Pancreas (tissue), 10 donors: Measurements from ENCODE around the gene PLB1. TPM values are rescaled to one million over a fixed set of nuclear protein-coding genes. Genes with fewer than 3 reads are reported as not detected.

Source experiments
- ATAC-seq, 4 donors: fragments of 200-7000 bp; cut with Tn5 transposase; one replicate each; pipeline versions ENCODE4 v1.8.0 to v1.9.1; 2020; ENCODE audit warnings: mild to moderate bottlenecking in 4 of 4, moderate library complexity in 4 of 4
- DNase-seq, 6 donors: peaks; one replicate each; pipeline ENCODE4 v3.0.0-alpha.2; 2020
- FAIRE-seq: peaks from 2 replicates; lab custom pipeline; 2012; peaks lifted over from hg19 to GRCh38; lab: Jason Lieb, UNC
- H3K27ac ChIP-seq, 4 donors: fragments of 200-600 bp; sonication (generic); 1 replicate in 3 of 4; 2 replicates in 1 of 4; pipeline versions ENCODE4 v1.5.0 to v1.8.0; 2020
- H3K27me3 ChIP-seq, 4 donors: fragments of 200-600 bp; one replicate each; pipeline ENCODE4 v1.8.0; 2021
- H3K36me3 ChIP-seq, 3 donors: fragments of 200-600 bp; sonication (generic) in 1 of 3; one replicate each; pipeline versions ENCODE4 v1.5.0 to v1.8.0; 2020 to 2021
- H3K4me1 ChIP-seq, 3 donors: fragments of 200-600 bp; one replicate each; pipeline ENCODE4 v1.8.0; 2021
- H3K4me3 ChIP-seq, 4 donors: fragments of 200-600 bp; sonication (generic) in 2 of 4; one replicate each; pipeline versions ENCODE4 v1.5.0 to v1.8.0; 2020 to 2021
- H3K9me3 ChIP-seq, 4 donors: fragments of 200-600 bp; one replicate each; pipeline ENCODE4 v1.8.0; 2021
- WGBS, 2 donors: extraction: QIAGEN DNeasy Blood & Tissue Kit; methylation state at CpG; one replicate each; pipeline ENCODE4 v1.1.7; 2013; 5-methylcytosine and 5-hydroxymethylcytosine counted together
- intact Hi-C, 3 donors: fragments of 100-400 bp; cut with DNase I; formaldehyde crosslinking; loops; one replicate each; pipeline versions ENCODE4 v1.11.1 to v1.14.2; 2022
- polyA plus RNA-seq, 2 donors: library from polyadenylated mRNA; stranded (reverse); fragments of 200-250 nt; gene quantifications; one replicate each; pipeline ENCODE4 v1.2.3, GENCODE V29; 2013
- total RNA-seq, 6 donors: library from RNA; stranded (reverse); fragmentation: NEBNext Ultra II Directional in 4 of 6; extraction: Animal tissue kit (Norgen Biotek cat#: 25700) in 4 of 6; gene quantifications; one replicate each; pipeline versions ENCODE4 v1.2.1 to v1.2.4, GENCODE V29; 2021 to 2023
- TF ChIP-seq, protein P1 (sequence below), 4 donors: fragments of 200-600 bp; sonication (generic) in 3 of 4; IDR thresholded peaks; one replicate each; pipeline versions ENCODE4 v1.5.0 to v1.8.0; 2021; ENCODE audit warnings: antibody characterized with exemption in 4 of 4
- donor health status: healthy with polysubstance abuse.
- donor health status: DM: no; HTN: no; CAD: no; lungs with moderate emphysema.
- donor health status: DM: no; HTN: no; CAD: no.
- donor health status: control.
- donor health status: control.
- donor health status: Bipolar disorder and iron deficiency.
- donor health status: DM: yes; HTN: yes; CAD: no.
- donor health status: DM: no; HTN: no; CAD: no.
- donor health status: DM: no; HTN: no; CAD: no.
- donor health status: DM: yes; HTN: yes; CAD: no.

The PLB1 gene
- total and polyA plus RNA-seq, 8 donors, result 0.16 to 2.4 (median 0.93) TPM

DNA sequence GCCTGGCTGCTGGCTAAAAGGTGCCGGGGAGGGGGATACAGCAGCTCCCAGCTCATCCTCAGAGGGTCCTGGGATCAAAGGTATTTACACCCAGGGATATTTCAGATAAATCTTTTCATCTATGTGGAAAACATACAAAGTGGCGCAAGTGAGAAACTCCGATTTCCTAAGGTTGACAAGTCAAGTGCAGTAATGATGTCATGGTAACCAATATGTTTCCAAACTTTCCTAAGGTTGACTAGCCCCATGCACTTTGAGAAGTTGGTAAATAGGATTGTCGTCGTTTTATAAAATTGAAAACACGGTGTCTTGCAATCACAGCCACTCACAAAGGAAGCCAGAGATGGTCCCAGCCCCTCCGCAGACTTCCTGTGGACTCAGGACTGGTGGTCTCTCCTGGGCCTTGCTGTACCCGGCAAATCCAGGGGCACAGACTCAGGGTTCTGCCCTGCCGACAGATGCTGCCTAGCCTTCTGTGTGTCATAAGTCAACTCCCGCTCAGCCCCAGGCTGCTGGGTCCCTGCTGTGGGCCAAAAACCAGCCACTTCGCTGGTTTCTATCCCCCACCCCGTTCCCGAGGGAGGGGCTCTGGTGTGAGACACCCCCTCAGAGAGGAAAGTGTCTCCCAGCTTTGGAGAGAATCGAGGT, 144.5 kb downstream of the PLB1 start:
- Histone ChIP-seq H3K4me1 (peaks cover 0 to 4% (median 0%) of the 10 kb centered on the region in 3 donors), H3K36me3 (no peaks in the 10 kb centered on the region), H3K4me3 (no peak overlapping the region), H3K27ac (peak overlapping the region in 2 of 4 donors; percentile 56 to 61), H3K27me3 (no peaks in the 10 kb centered on the region), H3K9me3 (no peaks in the 10 kb centered on the region)
- no peak for ATAC-seq
- FAIRE-seq, result no peak
- WGBS, 2 donors, result 76 to 87% methylated on average over 14 of the region's 14 CpGs
- TF ChIP-seq, protein P1, sequence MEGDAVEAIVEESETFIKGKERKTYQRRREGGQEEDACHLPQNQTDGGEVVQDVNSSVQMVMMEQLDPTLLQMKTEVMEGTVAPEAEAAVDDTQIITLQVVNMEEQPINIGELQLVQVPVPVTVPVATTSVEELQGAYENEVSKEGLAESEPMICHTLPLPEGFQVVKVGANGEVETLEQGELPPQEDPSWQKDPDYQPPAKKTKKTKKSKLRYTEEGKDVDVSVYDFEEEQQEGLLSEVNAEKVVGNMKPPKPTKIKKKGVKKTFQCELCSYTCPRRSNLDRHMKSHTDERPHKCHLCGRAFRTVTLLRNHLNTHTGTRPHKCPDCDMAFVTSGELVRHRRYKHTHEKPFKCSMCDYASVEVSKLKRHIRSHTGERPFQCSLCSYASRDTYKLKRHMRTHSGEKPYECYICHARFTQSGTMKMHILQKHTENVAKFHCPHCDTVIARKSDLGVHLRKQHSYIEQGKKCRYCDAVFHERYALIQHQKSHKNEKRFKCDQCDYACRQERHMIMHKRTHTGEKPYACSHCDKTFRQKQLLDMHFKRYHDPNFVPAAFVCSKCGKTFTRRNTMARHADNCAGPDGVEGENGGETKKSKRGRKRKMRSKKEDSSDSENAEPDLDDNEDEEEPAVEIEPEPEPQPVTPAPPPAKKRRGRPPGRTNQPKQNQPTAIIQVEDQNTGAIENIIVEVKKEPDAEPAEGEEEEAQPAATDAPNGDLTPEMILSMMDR (IDR thresholded peaks at IDR 0.05), result no peak
- DNase-seq, result no peak
- intact Hi-C loops, result no loop called here

- H3K27me3 ChIP-seq, result no peaks in the 10 kb centered on the region
- DNase-seq, result no peak
- H3K27ac ChIP-seq, result peak overlapping the region in 1 of 4 donors; percentile 56
- TF ChIP-seq, protein P1 (IDR thresholded peaks at IDR 0.05), result no peak
- WGBS, 2 donors, result 87 to 91% methylated on average over 13 of the region's 13 CpGs
- H3K36me3 ChIP-seq, result no peaks in the 10 kb centered on the region
- peaks cover 0 to 4% (median 0%) of the 10 kb centered on the region in 3 donors for H3K4me1 ChIP-seq
- intact Hi-C loops, result no loop called here
- FAIRE-seq, result no peak
- H3K4me3 ChIP-seq, result no peak overlapping the region
- no peak for ATAC-seq
- no peaks in the 10 kb centered on the region for H3K9me3 ChIP-seq
Measured at GRCh38 chr2:28640908-28641300, 145.0 kb downstream of the PLB1 start.

GRCh38 chr2:28642796-28643195, 146.9 kb downstream of the PLB1 start:
- no peaks in the 10 kb centered on the region for H3K36me3 ChIP-seq
- peak overlapping the region; percentile 31 to 71 (median 57) for H3K27ac ChIP-seq
- H3K9me3 ChIP-seq, result no peaks in the 10 kb centered on the region
- intact Hi-C loops, result no loop called here
- ATAC-seq (no peak), DNase-seq (no peak), FAIRE-seq (no peak)
- no peak overlapping the region for H3K4me3 ChIP-seq
- WGBS, 2 donors, result 95 to 96% methylated on average over 13 of the region's 13 CpGs
- H3K4me1 ChIP-seq, result peaks cover 0 to 4% (median 0%) of the 10 kb centered on the region in 3 donors
- no peaks in the 10 kb centered on the region for H3K27me3 ChIP-seq
- TF ChIP-seq, protein P1 (IDR thresholded peaks at IDR 0.05), result no peak

GRCh38 chr2:28643327-28643726, 147.5 kb downstream of the PLB1 start:
- peak overlapping the region; percentile 31 to 71 (median 57) for H3K27ac ChIP-seq
- H3K4me1 ChIP-seq, result peaks cover 0 to 4% (median 0%) of the 10 kb centered on the region in 3 donors
- intact Hi-C loops, result no loop called here
- H3K36me3 ChIP-seq, result no peaks in the 10 kb centered on the region
- no peaks in the 10 kb centered on the region for H3K27me3 ChIP-seq
- peak in 3 of 6 donors; percentile 36 to 62 (median 57) for DNase-seq
- no peaks in the 10 kb centered on the region for H3K9me3 ChIP-seq
- no peak for FAIRE-seq
- TF ChIP-seq, protein P1 (IDR thresholded peaks at IDR 0.05), result no peak
- WGBS, 2 donors, result 64 to 69% methylated on average over 6 of the region's 6 CpGs
- no peak overlapping the region for H3K4me3 ChIP-seq
- ATAC-seq, result peak; percentile 39 to 71 (median 58)

- Histone ChIP-seq H3K4me3 (no peak overlapping the region), H3K27me3 (no peaks in the 10 kb centered on the region), H3K9me3 (no peaks in the 10 kb centered on the region), H3K36me3 (no peaks in the 10 kb centered on the region), H3K27ac (peak overlapping the region in 3 of 4 donors; percentile 49 to 71 (median 65)), H3K4me1 (peaks cover 0 to 4% (median 0%) of the 10 kb centered on the region in 3 donors)
- FAIRE-seq, result no peak
- DNase-seq, result no peak
- ATAC-seq, result peak; percentile 41 to 73 (median 72)
- intact Hi-C loops, result no loop called here
- TF ChIP-seq, protein P1 (IDR thresholded peaks at IDR 0.05), result no peak
- WGBS, 2 donors, result 41 to 51% methylated on average over 11 of the region's 11 CpGs
Measured at GRCh38 chr2:28643911-28644334, 148.1 kb downstream of the PLB1 start.
